Measurements from ENCODE around the gene TFDP1.

The TFDP1 gene

DNA sequence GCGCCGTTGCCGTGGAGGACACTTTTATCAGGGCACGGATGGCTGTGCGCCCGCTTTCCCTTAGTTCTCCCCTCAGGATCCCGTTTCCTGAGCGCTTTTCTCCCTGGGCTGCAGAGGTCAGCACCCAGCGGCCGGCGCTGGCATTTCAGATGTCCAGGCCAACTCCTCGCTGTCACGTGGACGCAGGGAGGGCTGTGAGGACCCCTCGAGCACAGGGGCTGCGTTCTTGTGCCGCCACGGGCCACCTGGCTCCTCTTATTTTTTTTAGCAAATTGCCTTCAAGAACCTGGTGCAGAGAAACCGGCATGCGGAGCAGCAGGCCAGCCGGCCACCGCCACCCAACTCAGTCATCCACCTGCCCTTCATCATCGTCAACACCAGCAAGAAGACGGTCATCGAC lies 51.2 kb downstream of the TFDP1 start:
- no peak for DNase-seq

- no peak for DNase-seq
These were observed 51.9 kb downstream of the TFDP1 start for GRCh38 chr13:113636266-113636963.

- no peak for DNase-seq
These were observed 53.0 kb downstream of the TFDP1 start for GRCh38 chr13:113637262-113638160.

- DNase-seq = no peak
These were observed 53.7 kb downstream of the TFDP1 start for GRCh38 chr13:113638173-113638746.

DNA sequence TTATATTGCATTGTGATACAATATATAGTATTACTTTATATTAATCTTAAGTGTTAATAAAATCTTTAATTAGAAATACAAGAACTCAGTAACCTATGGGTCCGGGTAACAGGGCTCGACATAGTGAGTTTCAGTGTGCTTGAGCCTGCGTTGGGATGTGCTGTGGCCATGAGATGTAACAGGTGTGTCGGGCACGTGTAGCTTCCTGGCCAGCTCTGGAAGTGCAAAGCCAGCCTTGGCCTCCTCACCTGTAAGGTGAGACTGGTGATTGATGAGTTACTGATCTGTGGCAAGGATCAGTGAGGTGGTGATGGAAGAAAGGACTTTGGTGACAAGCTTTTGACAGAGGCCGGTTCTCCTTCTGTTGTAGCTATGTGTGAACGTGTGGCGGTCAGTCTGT lies 54.3 kb downstream of the TFDP1 start:
- DNase-seq = no peak

DNA sequence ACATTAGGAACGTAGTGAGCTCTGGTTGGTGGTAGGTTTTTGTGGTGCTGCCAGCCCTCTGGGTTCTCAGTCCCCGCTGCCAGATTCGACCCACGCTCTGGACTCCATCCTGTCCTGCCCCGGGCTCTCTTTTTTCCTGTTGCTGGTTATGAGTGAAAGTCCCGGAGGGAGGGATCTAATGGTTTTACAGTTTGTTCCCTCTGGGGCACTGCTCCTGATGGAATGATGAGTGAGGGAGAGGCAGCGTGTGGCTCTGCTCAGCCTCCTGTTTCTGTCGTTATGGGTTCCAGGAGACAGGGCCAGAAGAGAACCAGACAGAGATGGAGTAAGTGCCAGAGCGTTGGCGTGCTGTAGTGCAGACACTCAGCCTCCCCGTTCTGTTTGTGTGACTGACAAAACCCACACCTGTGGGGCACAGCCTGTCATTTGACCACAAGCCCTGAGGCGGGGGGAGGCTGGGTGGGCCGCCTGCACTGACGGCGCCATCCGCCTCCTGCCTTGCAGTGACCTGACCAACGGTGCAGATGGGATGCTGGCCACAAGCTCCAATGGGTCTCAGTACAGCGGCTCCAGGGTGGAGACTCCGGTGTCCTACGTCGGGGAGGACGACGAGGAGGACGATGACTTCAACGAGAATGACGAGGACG lies 55.2 kb downstream of the TFDP1 start:
- no peak for DNase-seq

- no peak for DNase-seq
These were observed 56.9 kb downstream of the TFDP1 start for GRCh38 chr13:113641426-113641825.

- no peak for DNase-seq
These were observed 58.0 kb downstream of the TFDP1 start for GRCh38 chr13:113642563-113642962.

DNA sequence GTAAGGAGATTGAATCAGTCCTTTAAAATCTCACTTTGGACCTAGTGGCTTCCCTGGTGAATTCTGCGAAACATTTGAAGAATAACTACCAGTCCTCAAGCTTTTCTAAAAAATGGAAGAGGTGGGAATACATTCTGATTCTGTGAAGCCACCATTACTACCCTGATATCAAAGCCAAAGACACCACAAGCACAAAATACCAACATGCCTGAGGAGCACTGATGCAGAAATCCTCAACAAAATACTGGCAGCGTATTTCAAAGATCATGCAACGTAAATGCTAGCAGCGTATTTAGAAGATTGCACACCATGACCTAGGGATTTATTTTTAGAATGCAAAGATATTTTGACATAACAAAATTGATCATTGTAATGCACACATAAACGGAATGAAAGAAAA lies 59.0 kb downstream of the TFDP1 start:
- no peak for DNase-seq

- no peak for DNase-seq
These were observed 60.2 kb downstream of the TFDP1 start for GRCh38 chr13:113644800-113645199.

- no peak for DNase-seq
These were observed 60.8 kb downstream of the TFDP1 start for GRCh38 chr13:113645329-113645728.

- DNase-seq = peak; percentile 30
These were observed 61.8 kb downstream of the TFDP1 start for GRCh38 chr13:113646376-113646775.

- peak; percentile 39 for DNase-seq
These were observed 62.4 kb downstream of the TFDP1 start for GRCh38 chr13:113646921-113647340.

GRCh38 chr13:113647351-113648215 lies 63.0 kb downstream of the TFDP1 start:
- DNase-seq = no peak

GRCh38 chr13:113648216-113648610 lies 63.7 kb downstream of the TFDP1 start:
- DNase-seq = no peak

- DNase-seq = no peak
These were observed 64.7 kb downstream of the TFDP1 start for GRCh38 chr13:113649212-113649611.

DNA sequence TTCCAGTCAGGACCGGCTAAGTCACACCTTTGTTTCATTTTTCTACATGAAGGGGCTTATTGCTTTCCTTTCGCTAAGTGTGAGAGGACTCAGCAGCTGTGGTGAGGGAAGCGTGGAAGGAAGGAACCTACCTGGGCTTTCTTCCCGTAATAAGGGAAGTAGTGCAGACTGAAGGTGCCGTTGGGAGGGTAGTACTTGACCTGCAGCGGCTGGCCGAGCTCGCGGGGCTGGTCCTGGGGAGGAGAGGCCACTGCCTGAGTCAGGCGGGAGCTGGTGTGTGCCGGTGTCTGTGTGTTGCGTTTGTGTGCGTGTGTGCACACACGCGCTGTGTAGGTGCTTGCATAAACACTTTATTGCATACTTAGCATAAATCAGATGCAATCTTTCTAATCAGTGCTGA lies 65.7 kb downstream of the TFDP1 start:
- DNase-seq = no peak

DNA sequence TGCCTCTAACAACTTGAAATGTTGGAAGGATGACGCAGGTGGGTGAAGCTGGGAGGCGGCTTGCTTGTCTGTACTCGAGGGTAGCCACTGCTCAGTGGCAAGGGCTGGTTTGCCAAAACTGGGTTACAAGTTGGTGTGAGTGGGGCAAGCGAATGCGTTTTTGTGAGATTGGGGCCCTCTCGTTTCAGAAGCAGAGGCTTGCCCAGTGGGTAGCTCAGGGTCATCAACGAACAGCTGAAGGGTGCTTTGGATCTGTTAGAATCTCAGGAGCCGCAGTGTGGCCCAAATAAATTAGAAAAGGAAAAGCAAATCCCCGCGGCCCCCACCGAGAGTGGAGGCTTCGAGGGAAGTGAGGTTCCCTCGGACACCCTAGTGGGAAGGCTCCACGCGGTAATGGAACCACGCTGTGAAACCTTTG lies 66.2 kb downstream of the TFDP1 start:
- no peak for DNase-seq

DNA sequence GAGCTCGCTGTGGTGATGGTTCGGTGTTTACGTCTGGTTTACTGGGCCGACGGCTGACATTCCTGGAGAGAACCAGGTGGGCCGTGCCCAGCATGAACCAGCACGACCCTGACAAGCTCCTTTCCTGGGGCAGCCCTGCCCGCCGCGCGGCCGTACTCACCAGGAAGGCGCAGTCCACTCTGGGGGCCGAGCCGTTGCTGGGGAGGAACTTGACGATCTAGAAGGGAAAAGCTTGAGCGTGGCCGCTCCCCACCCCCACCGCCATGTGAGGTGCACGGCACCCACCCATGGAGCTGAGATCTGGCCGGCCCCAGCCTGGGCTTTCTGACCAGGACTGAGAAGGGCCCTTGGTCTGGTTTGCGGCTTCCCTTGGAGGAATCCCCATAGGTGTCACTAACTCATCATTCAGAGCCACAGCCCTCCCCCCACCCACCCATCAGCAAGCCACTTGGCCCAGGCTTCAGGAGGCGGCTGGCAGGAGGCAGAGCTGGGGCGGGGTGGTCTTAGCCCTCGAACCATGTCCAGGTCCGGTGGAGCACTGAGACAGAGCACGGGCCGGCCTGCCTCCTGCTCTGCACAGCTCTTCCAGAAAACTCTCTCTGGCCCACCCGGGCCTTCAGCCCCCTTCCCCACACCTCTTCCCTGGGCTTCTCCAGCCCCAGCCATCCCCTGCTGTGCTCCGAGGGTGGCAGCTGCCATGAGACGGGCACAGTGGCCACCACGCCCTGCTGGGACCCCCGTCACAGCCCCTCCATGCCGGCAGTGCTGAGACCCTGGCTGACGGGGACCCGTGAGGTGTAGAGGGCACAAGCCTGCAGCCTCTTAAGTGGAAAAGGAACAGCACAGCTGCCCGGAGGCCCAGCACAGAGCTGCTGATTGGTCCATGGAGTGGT lies 67.2 kb downstream of the TFDP1 start:
- DNase-seq = no peak

DNA sequence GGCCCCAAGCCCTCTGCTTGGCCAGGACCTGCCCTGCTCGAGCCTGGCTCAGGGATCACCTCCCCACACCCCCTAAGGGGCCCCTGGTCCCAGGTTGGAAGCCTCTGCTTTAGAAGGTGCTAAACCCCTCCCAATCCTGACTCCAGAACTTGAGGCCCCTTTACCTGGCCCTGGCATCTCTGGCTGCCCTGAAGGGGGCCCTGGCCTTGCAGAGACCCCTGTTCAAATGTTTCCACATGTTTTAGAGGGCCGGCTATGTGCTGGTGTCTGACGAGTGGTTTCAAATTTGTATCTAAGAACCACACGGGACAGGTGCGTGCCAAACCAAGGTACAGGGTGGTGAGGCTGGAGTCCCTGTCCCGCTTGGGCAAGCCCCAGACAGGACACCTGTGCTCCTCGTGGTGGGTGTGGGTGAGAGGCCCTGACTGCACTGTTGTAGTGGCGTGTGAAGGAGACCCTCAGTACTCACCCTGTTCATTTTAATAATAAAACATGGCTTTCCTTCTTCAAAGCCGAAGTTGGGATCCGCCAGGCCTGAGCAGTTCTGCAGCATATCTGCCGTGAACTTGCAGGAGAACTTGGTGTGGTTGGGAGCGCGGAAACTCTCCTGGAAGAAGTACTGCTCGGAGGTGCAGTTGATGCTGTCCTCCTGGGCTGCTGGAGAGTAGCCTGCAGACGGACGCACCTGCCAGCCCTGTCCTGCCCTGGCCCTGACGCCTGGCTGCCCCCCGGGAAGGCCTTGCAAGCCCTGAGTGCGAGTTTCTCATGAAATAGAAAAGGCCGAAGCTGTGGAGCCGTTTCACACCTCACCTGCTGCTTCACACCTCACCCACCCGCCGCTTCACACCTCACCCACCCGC lies 68.1 kb downstream of the TFDP1 start:
- DNase-seq = no peak
